UCSD-AML1 (cell line): ENCODE measurements around the gene THAP3.

Source experiments
- DNase-seq: peaks from one replicate; lab custom pipeline; 2025; ENCODE audit not compliant: unreplicated experiment; lab: John Stamatoyannopoulos, UW

THAP3 gene

GRCh38 chr1:6624710-6625583 is at the start of gene THAP3:
Gene THAP3, plus strand, starts transcription at chr1:6624868. Its CDS starts 351 bp downstream, at chr1:6625219.
- DNase-seq: peak; percentile 86

GRCh38 chr1:6577831-6578525 is 46.7 kb upstream of the THAP3 start:
- DNase-seq: no peak

GRCh38 chr1:6578624-6579373 is 45.9 kb upstream of the THAP3 start:
- no peak for DNase-seq

- DNase-seq: peak; percentile 98
These were observed 45.1 kb upstream of the THAP3 start, which contains the start of gene ZBTB48 for GRCh38 chr1:6579374-6580118. Gene ZBTB48, plus strand, starts transcription at chr1:6579994. Its CDS starts 616 bp downstream, at chr1:6580610.

GRCh38 chr1:6580119-6580592 is 44.5 kb upstream of the THAP3 start:
- peak; percentile 51 for DNase-seq

GRCh38 chr1:6580593-6581409 is 43.9 kb upstream of the THAP3 start:
- peak; percentile 73 for DNase-seq

- peak; percentile 74 for DNase-seq
These were observed 42.9 kb upstream of the THAP3 start for GRCh38 chr1:6581561-6582305.

- DNase-seq: no peak
These were observed 42.3 kb upstream of the THAP3 start for GRCh38 chr1:6582370-6582769.

GRCh38 chr1:6584126-6585080 is 40.3 kb upstream of the THAP3 start:
- no peak for DNase-seq

GRCh38 chr1:6585081-6585722 is 39.5 kb upstream of the THAP3 start:
- no peak for DNase-seq

GRCh38 chr1:6585841-6586240 is 38.8 kb upstream of the THAP3 start:
- no peak for DNase-seq

- DNase-seq: no peak
These were observed 38.3 kb upstream of the THAP3 start for GRCh38 chr1:6586404-6586816.

- DNase-seq: no peak
These were observed 37.2 kb upstream of the THAP3 start for GRCh38 chr1:6587261-6588005.

GRCh38 chr1:6588128-6588892 is 36.4 kb upstream of the THAP3 start:
- DNase-seq: no peak

GRCh38 chr1:6588893-6589520 is 35.7 kb upstream of the THAP3 start:
- DNase-seq: peak; percentile 54
